ENCODE data around the gene TLE5.

Gene TLE5, protein sequence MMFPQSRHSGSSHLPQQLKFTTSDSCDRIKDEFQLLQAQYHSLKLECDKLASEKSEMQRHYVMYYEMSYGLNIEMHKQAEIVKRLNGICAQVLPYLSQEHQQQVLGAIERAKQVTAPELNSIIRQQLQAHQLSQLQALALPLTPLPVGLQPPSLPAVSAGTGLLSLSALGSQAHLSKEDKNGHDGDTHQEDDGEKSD

DNA sequence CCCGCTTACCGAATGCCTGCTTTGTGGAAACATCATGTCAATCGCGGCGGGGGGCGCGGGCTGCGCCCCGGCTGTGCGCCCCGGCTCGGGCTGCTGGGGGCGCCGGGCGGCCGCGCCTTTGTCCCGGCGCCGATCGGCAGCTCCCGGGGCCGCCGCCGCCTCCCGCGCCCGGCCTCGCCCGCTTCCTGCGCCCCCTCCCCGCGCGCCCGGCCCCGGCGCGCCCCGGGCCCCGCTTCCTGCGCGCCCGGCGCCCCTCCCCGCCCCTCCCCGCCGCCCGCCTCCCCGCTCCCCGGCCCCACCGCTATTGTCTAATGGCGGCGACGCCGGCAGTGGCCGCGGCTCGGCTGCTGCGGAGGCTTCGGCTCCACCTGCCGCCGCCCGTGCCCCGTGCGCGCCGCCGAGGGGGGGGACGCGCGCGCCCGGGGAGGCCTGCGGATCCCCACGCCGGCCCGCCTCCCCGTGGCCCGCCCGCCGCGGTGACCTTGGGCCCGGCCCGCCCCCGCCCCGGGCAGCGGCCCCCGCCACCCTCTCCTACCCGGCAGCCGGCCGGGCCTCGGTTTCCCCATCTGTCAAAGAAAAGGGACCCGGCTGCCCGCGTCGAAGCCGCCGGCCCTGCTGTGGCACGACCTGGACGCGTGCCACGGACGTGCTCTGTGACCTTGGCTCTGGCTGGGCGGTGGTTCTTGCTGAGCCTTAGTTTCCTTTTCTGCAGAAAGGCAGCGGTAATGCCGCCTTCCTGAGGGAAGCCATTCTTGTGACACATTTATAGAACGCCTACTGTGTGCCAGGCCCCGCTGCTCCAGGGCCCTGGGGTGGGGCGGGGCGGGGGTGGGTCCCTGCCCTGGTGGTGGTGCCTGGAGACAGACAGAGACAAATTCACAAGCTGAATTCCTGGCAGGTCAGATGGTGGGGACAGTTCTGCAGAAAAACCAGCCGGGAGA is at the start of gene TLE5:
TSS of gene TLE5 (minus strand) at position 331 of the 941 bp plus-strand sequence. CDS start at position 36, 295 bp downstream.
- peak within 1 kb of the TSS; percentile 82 for H3K27ac ChIP-seq
- no peak for DNase-seq (ENCODE audit: low read depth, low spot score)

DNA sequence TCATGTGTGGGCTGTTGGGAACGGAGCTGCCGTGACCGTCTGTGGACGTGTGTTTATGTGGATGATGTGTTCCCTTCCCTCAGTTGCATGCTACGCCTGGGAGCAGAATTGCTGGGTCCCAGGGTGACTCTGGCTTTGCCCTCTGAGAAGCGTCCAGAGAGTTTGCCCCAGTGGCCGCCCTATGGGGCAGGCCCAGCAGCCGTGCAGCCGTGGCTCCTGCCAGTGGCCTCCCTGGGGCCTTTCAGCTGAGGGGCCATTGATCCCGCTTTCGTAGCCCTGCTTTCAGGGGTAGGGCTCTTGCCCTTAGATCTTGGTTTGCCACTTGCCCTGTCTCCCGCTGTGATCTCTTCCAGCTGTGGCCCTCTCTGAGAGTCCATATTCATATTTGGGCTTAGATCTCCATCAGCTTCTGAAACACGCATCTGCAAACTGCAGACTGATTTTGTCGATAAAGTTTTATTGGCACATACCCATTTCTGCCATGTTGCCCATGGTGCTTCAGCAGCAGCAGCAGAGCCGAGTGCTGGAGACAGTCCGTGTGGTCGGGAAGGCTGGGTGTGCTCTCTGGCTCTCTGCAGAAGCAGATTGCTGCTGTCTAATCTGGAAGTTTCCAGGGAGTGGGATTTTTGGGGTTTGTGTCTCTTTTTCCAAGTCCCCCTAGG is 49.4 kb upstream of the TLE5 start:
- DNase-seq (ENCODE audit: low read depth, low spot score): no peak
- H3K27ac ChIP-seq: no peak overlapping the region

DNA sequence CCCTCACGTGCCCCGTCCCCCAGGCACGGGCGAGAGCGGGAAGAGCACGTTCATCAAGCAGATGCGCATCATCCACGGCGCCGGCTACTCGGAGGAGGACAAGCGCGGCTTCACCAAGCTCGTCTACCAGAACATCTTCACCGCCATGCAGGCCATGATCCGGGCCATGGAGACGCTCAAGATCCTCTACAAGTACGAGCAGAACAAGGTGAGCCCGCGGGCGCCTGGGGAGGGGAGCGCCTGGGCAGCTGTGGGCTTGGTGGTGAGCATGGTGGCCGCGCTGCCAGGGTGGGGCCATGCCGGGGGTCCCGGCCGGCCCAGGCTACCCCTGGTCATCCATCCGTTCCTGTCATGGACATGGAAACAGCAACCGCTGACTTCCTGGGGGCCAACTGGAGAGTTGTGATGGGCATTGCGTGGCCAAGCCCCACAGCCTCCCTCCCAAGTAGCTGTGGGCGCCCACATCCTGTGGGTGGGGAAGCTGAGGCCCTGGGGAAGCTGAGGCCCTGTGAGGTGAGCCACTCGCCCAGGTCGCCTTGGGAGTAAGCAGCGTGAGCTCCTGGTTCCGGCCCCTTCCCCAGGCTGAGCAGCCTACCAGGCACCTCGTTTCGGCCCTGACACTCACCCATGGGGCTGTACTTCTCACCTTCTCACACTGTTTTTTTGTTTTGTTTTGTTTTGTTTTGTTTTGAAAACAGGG is 48.0 kb upstream of the TLE5 start:
- no peak for DNase-seq (ENCODE audit: low read depth, low spot score)
- H3K27ac ChIP-seq: no peak overlapping the region

DNA sequence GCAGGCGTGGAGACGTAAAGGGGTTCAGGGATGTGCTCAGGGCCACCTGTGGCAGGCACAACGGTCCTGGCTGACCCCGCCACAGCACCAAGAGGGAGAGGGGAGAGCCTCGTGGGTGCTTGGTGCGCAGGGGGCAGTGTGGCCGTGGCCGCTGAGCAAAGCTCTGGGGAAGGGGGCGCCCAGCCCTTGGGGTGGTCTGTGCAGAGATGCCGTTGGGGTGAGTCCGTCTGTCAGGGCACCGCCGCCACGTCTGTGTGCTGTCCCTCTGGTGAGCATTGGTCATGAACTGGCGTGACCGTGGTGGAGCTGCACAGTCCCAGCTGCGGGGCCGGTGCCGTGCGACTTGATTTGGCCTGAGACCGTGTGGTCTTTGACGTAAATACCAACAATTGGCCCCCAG is 47.2 kb upstream of the TLE5 start:
- H3K27ac ChIP-seq: no peak overlapping the region
- no peak for DNase-seq (ENCODE audit: low read depth, low spot score)

DNA sequence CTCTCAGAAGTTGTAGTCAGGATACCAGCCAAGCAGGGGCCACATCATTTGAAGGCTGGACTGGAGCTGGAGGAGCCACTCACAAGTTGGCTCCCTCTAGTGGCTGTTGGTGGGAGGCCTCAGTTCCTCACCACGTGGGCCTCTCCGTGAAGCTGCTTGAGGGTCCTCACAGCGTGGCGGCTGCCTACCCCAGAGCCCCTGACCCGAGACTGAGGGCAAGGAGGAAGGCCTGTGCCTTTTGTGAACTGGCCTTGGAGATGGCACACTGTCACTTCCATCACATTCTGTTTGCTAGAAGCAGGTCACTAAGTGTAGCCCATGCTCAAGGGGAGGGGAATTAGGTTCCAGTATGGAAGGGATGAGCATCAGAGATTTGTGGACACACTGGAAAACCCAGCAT is 46.5 kb upstream of the TLE5 start:
- DNase-seq (ENCODE audit: low read depth, low spot score): no peak
- H3K27ac ChIP-seq: no peak overlapping the region

DNA sequence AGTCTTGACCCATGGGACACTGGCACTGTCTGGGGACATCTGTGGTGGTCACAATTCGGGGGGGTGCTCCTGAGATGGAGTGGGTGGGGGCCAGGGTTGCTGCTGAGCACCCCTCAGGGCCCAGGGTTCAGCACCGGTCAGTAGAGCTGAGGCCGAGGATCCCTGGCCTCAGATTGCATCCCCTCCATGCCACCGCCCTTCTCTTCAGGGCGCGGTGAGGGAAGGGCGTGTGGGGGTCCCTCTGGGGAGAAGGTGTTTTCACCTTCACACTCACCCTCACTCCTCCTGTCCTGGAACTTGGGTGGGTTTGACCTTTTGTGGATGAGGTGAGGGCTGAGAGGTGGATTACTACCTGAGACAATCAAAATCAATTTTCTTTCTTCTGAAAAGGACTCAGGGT is 45.4 kb upstream of the TLE5 start:
- DNase-seq (ENCODE audit: low read depth, low spot score): no peak
- no peak overlapping the region for H3K27ac ChIP-seq

DNA sequence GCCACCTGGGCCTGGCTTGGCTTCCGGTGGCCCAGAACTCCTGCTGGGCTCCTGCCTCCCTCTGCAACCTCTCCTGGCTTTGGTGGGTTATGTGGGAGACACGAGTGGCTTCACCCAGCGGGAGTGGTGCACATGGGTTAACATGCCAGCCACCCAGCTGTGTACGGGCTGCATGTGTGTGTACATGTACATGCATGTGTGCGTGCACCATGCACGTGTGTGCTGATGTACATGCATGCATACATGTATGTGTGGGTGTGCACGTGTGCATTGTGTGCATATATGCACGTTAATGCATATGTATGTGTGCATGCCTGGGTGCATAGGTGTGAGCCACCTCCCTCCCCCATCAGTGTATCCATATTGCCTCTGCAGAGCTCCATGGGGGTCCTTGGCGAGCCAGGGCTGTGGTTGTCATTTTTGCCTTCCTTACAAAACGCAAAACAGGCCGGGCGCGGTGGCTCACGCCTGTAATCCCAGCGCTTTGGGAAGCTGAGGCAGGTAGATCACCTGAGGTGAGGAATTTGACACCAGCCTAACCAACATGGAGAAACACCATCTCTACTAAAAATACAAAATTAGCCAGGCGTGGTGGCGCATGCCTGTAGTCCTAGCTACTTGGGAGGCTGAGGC is 44.3 kb upstream of the TLE5 start:
- no peak for DNase-seq (ENCODE audit: low read depth, low spot score)
- no peak overlapping the region for H3K27ac ChIP-seq

DNA sequence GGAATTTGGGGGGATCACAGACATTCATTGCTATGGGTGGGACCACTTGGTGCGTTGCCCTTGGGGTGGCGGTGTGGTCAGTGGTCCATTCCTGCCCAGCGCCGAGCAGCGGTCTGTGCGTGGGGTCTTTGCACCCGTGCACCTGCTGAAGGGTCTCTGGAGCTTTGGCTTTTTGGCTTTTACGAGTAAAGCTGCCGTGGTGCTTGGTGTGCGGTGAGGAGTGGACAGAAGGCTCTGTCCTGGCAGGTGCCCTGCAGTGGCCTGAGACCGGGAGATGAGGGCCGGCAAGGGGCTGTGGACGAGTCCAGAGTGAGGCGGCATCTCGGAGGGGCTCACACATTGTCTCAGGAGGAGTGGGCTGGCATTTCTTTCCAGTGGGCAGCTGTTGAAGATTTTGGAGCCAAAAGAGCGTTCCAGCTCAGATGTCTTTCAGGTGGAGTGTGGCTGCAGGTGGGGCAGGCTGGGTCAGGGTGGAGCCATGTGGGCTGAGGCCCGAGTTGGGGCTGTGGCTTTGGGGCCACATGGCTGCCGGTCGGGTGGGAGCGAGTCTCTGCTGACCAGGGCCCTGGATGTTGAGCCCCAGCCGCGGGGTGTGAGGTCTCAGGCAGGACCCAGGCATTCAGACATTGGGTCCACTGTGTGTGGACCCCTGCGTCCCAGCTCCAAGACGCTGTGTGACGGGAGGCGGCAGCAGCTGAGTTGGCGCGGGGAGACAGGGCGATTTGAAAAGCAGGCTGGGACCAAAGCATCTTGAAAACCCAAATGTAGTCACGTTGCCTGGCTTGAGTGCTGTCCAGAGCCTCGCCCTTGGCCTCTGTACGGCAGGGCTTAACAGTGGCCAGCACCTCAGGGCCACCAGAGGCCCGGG is 43.6 kb upstream of the TLE5 start:
- DNase-seq (ENCODE audit: low read depth, low spot score): no peak
- no peak overlapping the region for H3K27ac ChIP-seq

DNA sequence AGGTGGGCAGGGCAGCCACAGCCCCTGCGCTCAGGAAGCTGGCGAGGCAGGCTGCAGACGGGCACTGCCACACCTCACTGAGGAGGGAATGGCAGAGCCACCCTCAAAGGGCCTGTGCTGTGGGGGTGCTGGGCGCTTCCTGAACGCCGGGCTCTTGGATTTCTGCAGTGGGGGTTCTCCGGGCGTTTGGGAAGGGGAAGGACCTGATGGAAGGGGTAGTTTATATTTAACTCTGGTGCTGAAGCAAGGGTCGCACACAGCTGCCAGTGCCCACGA is 42.4 kb upstream of the TLE5 start:
- no peak for DNase-seq (ENCODE audit: low read depth, low spot score)
- H3K27ac ChIP-seq: no peak overlapping the region

DNA sequence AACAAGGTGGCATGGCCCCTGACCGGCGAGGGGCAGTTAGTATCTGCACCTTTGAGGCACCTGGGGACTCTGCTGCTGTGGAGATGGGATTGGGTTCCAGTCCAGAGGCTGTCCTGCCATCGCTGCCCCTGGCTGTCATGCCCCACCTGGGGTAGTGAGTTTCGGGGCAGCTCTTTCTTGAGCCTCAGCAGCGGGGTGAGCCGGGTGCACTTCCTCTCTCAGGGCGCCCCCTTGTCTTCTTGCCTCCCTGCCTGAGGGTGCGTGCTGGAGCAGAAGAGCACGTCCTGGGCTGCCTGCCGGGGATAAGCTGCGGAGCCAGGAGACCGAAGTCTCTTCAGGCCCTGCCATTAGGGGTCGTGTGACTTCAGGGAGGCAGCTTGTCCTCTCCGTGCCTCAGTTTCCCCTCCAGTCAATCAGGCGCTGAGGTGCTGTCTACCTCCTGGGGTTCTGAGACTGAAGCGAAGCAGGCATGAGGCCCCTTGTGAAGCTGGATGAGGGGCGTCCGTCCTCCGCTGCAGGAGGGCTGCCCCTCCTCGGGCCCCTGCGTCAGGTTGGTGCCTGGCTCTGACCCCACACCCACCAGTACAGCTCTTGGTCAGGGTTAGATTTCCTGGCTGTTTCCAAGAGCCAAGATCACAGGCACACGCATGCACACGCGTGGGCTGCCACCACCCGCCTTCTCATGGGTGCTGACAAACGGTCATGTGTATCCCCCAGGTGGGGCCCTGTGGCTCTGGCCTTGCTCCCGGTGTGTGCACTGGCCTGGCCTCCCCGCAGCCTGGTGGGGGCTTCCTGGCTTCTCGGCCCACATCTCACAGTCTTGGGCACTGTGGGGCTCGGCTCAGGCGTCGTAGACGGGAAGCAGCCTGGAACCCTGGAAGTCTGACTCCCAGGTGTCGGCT is 40.2 kb upstream of the TLE5 start:
- H3K27ac ChIP-seq: no peak overlapping the region
- DNase-seq (ENCODE audit: low read depth, low spot score): no peak

DNA sequence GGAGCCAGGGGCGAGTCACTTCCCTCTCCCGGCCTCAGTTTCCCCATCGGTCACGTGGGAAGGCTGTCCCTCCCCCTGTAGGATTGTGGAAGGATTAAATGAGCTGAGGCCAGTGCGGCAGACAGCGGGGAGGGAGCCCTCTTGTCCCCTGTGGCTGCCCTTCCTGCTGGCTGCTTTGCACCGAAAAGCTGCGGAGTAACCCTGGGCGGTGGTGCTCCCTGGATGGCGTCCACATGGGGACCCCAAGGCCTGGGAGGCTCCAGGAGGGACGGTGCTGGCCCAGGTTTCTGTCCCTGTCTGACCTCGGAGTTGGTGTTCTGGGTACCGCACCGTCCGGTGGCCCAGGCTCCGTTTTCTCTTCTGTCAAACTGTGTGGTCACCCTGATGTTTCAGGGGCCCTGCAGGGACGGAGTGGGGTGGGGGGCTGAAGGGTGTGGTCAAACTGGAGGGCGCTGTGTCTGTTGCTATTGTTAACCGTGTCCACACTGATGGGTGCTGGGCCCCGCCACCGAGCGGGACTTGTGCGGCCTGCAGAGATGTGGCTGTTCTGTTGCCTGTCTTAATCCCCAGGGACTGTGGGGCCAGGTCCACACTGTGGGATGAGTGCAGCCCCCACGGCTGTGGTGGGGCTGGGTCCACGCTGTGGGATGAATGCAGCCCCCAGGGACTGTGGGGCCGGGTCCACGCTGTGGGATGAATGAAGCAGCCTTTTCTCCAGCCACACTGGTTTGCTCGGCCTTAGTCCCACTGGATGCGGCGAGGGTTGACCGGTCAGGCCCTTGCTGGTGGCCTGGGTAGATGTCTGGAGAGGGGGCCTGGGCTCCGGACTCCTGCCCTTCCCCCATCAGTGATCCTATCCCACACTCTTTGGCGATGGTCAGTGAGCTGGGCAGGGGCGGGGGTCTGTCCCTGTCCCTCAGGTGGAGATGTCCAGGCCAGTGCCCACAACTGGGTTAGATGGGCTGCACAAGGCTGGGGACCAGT is 38.7 kb upstream of the TLE5 start:
- no peak for DNase-seq (ENCODE audit: low read depth, low spot score)
- H3K27ac ChIP-seq: no peak overlapping the region

DNA sequence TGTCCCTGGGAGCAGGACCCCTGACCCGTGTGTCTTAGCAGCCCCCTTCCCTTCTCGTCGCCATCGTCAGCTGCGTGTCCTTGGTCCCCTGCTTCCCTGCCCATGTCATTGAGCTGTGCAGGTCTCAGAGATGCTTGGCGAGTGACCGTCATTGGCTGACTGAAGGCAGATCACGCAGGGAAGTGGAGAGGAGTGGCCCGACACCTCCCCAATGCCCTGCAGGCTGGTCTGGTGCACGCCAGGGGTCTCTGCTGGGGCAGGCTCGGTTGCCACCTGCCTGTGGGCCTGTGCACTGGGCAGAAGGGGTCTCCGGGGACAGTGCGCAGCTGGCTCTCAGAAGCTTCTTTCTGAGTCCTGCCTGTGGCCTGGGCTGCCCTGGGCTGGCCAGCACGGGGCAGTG is 38.0 kb upstream of the TLE5 start:
- H3K27ac ChIP-seq: no peak overlapping the region
- no peak for DNase-seq (ENCODE audit: low read depth, low spot score)

DNA sequence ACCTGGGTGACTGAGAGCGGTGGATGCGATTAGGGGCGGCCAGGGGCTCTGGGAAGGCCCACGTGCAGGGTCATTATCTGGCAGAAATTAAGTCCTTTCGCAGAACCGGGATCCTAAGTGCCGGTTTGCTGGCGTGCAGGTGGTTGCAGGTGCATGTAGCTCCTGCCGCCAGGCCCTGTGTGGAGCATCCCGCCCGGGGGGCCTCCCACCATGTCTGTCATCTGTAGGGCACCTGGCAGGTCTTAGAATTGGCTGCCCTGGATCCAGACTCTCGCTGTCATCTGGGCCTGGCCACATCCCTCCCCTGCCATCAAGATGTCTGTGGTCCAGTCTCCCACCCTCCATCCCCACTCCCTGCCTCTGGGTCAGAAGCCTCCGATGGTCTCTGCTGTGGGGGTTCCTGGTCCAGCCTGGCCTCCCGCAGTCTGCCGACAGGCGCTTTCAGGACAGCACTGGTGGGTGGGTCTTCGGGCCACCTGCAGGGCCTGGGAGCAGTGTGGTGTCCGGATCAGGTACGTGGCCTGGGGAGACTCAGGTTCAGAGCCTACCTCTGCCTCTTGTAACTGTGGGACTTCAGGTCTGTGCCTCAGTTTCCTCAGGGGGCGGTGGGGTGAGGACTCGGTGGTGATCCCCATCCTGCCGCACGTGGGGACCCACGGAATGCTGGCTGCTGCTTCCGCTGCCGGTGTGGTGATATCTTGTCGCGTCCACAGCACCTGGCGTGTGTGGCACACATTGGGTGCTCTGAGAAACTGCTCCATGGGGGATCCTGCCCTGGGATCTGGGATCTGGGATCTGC is 37.3 kb upstream of the TLE5 start:
- DNase-seq (ENCODE audit: low read depth, low spot score): no peak
- no peak overlapping the region for H3K27ac ChIP-seq

DNA sequence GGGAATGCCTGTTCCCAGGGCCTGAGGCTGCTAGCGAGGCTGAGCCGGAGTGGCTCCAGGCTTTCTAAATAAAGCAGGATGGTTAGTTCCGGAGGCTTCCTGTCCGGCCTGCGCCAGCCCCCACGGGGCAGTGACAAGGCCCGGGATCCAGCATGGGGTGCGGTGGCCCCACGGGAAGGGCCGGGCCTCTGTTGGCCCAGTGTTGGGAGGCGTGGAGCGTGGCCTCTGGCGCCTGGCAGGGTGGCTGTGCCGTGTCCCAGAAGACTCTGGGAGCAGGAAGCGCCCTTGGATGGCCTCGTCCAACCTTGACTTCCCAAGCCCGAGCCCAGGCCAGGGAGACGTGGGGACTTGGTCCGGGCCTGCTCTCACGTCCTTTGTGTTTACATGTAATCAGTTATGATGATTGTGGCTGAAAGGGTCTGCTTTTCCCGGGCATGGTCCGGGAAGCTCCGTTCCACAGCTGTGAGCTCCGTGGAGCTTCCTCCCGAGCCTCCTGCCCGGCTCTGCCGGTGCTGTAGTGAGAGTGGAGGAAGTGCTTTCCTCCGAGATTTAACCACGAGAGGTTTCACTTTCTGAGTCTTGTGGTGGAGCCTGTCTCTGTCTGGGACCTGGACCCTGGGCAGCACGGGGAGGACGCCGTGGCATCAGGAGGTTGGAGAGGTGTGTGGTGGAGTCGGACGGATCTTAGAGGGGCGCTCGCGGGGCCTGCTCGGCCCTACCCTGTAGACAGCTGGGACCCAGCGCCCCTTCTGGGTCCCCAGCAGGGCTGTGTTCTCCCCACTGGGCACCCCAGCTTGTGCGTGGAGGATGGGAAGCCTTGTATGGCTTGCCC is 36.4 kb upstream of the TLE5 start:
- no peak overlapping the region for H3K27ac ChIP-seq
- no peak for DNase-seq (ENCODE audit: low read depth, low spot score)

DNA sequence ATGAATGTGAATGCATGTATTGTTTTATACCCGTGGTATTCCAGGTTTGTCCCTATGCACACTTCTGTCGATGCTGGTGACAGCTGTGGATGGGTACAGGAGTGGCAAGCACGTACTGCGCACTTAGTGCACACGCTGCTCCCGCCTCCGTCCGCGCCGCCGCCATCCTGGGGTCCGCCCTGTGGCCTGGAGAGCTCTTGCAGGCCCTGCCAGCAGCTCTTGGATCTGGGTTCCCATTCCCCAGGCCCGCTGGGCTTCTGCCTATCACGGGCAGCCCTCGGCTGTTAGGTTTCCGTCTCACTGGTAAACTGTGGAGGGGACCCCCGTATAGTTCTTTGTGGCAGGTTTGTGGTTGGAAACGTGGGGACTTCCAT is 35.8 kb upstream of the TLE5 start:
- H3K27ac ChIP-seq: no peak overlapping the region
- DNase-seq (ENCODE audit: low read depth, low spot score): no peak

DNA sequence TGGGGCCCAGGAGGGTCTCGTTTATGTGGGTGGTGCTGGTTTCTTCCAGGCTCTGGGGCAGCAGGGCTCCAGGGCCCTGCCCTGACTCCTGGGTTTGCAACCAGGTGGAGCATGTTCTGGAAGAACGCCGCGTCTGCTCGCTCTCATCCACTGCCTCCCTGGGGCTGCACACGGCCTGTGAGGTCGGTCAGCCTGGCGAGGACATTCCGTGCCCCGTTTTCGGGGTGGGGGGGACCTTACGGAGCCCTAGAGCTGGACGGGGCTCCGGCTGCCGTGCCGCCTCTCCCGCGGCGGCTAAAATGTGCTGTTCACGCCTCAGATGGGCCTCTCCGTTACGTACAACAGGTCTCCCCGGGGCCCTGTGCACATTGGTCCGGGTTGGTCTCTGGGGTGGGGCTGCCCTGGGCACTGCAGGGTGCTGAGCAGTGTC is 35.2 kb upstream of the TLE5 start:
- H3K27ac ChIP-seq: no peak overlapping the region
- DNase-seq (ENCODE audit: low read depth, low spot score): no peak
